HepG2 (cell line): Measurements from ENCODE around the gene BAHCC1. TPM values are rescaled to one million over a fixed set of nuclear protein-coding genes. Genes with fewer than 3 reads are reported as not detected.

Source experiments
- AHR ChIP-seq: IDR thresholded peaks from 2 replicates; pipeline ENCODE4 v1.6.1; 2018; ENCODE audit warnings: missing genetic modification reagents, missing compliant biosample characterization
- ATF1 ChIP-seq: IDR thresholded peaks from 2 replicates; pipeline ENCODE4 v1.6.1; 2016; ENCODE audit warnings: mild to moderate bottlenecking, control low read depth
- ATRX ChIP-seq: sonication (generic); formaldehyde crosslinking; IDR thresholded peaks from 2 replicates; pipeline ENCODE4 v1.4.0; 2020; ENCODE audit warnings: missing genetic modification reagents, borderline replicate concordance
- GATA4 ChIP-seq: sonication (generic); IDR thresholded peaks from 2 replicates; pipeline ENCODE4 v1.6.1; 2016; ENCODE audit warnings: antibody characterized with exemption, low read depth, borderline replicate concordance
- KDM1A ChIP-seq: IDR thresholded peaks from 2 replicates; pipeline ENCODE4 v1.6.1; 2016; ENCODE audit warnings: missing compliant biosample characterization
- KDM6A ChIP-seq: IDR thresholded peaks from 2 replicates; pipeline ENCODE4 v1.6.1; 2016; ENCODE audit warnings: low read depth
- MTF2 ChIP-seq: sonication (generic); formaldehyde crosslinking; IDR thresholded peaks from 2 replicates; pipeline ENCODE4 v1.5.0; 2020; ENCODE audit warnings: missing genetic modification reagents, borderline replicate concordance
- POLR2A ChIP-seq, 2 experiments: IDR thresholded peaks; 2 replicates each; pipeline ENCODE4 v1.6.1; 2011; ENCODE audit warnings: low read depth in 2 of 2, low read length in 2 of 2, mild to moderate bottlenecking in 1 of 2, moderate library complexity in 1 of 2; ENCODE audit not compliant: insufficient read depth in 1 of 2
- RBFOX2 ChIP-seq: fragments of 200-400 bp; formaldehyde crosslinking; IDR thresholded peaks from 2 replicates; pipeline ENCODE4 v1.6.1; 2017; ENCODE audit warnings: low read depth, mild to moderate bottlenecking, low read length
- TBX2 ChIP-seq: sonication (generic); formaldehyde crosslinking; IDR thresholded peaks from 2 replicates; pipeline ENCODE4 v1.5.0; 2020; ENCODE audit warnings: missing genetic modification reagents, mild to moderate bottlenecking, borderline replicate concordance
- XBP1 ChIP-seq: sonication (generic); formaldehyde crosslinking; IDR thresholded peaks from 2 replicates; pipeline ENCODE4 v1.5.0; 2020; ENCODE audit warnings: missing genetic modification reagents
- ZBTB42 ChIP-seq: sonication (generic); formaldehyde crosslinking; IDR thresholded peaks from 2 replicates; pipeline ENCODE4 v1.5.0; 2020; ENCODE audit warnings: mild to moderate bottlenecking, missing genetic modification reagents
- ZC3H13 ChIP-seq: sonication (generic); formaldehyde crosslinking; IDR thresholded peaks from 2 replicates; pipeline ENCODE4 v1.8.1; 2023; ENCODE audit warnings: mild to moderate bottlenecking, missing genetic modification reagents, moderate library complexity
- ZMYM4 ChIP-seq: sonication (generic); formaldehyde crosslinking; IDR thresholded peaks from 2 replicates; pipeline ENCODE4 v1.8.1; 2023; ENCODE audit warnings: mild to moderate bottlenecking, missing genetic modification reagents
- ZNF124 ChIP-seq: sonication (generic); formaldehyde crosslinking; IDR thresholded peaks from 2 replicates; pipeline ENCODE4 v1.4.0; 2020; ENCODE audit warnings: missing genetic modification reagents
- ZNF296 ChIP-seq: sonication (generic); formaldehyde crosslinking; conservative IDR thresholded peaks from 2 replicates; pipeline ENCODE4 v1.5.0; 2020; ENCODE audit warnings: mild to moderate bottlenecking, missing genetic modification reagents
- polyA plus RNA-seq, 8 experiments: library from polyadenylated mRNA; depleted of rRNA in 3 of 8; stranded (reverse) in 7 of 8; unstranded in 1 of 8; fragments of >200 nt; fragmentation: Illumina TruSeq in 4 of 8; extraction: Trizol in 4 of 8; gene quantifications; 2 replicates each; pipeline versions ENCODE4 v1.2.1 to v1.2.3, GENCODE V29; 2011 to 2016; ENCODE audit warnings: low read depth in 4 of 8, missing spikeins in 1 of 8, mixed read lengths in 1 of 8; ENCODE audit not compliant: insufficient read depth in 1 of 8
- total RNA-seq, 5 experiments: library from RNA; depleted of rRNA; stranded (reverse); fragments of >200 nt; fragmentation: Illumina TruSeq; extraction: Trizol; gene quantifications; 2 replicates each; pipeline ENCODE4 v1.2.3, GENCODE V29; 2016; ENCODE audit warnings: low read depth in 1 of 5
- TF ChIP-seq, protein P1 (sequence below): IDR thresholded peaks from 2 replicates; pipeline ENCODE4 v1.6.1; 2016; ENCODE audit warnings: mild to moderate bottlenecking, missing biosample characterization, missing genetic modification reagents
- TF ChIP-seq, protein P2 (sequence below): sonication (generic); formaldehyde crosslinking; IDR thresholded peaks from 2 replicates; pipeline ENCODE4 v1.8.1; 2023; ENCODE audit warnings: mild to moderate bottlenecking, missing genetic modification reagents
- TF ChIP-seq, protein P3 (sequence below), 2 experiments: sonication (generic) in 1 of 2; formaldehyde crosslinking in 1 of 2; IDR thresholded peaks; 2 replicates each; pipeline versions ENCODE4 v1.6.1 to v1.9.0; 2014 to 2022; ENCODE audit warnings: antibody characterized with exemption in 1 of 2, borderline replicate concordance in 1 of 2, inconsistent platforms in 1 of 2, low read depth in 1 of 2, missing genetic modification reagents in 1 of 2
- TF ChIP-seq, protein P4 (sequence below): sonication (generic); formaldehyde crosslinking; IDR thresholded peaks from 2 replicates; pipeline ENCODE4 v1.4.0; 2020; ENCODE audit warnings: low read depth, missing genetic modification reagents

The BAHCC1 gene
- total and polyA plus RNA-seq, 2 of the 13 experiments (the other 11 are each of a cell fraction or from before 2014, with no cell fraction given) = 1.4 to 1.7 TPM

DNA sequence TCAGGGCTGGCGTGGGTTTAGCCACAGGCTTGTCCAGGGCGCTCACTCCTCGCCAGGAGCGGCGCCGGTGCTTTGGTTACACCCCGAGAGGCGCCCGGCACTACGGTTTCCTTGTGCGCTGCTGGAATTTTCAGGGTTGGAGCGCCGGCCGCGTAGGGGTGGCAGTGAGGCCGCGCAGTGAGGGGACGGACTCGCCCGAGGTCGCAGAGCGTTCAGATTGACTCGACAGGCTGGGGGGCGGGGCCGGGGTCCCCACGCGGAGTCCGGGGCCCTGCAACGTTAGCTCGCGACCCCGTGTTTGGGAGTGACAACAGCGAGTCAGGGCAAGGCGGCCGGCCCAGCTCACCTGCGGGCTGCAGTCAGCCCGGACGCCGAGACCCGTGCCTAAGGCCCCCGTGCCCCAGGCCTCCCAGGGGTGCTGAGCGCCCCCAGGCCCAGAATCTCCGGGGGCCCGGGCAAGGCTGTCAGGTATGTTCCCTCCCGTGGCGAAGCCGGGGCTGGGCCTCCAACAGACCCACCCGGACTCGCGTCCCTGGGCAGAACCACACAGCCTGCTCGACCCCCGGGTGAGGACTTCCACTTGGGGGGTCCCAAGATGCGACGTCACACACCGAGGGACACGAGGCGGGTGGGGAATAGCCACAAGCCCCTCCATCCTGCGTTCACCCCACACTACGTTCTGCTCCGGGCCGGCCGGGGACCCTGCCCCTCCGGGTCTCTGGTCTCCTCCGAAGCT, 118.7 kb downstream of the BAHCC1 start (continued):
- TF ChIP-seq, protein P1, sequence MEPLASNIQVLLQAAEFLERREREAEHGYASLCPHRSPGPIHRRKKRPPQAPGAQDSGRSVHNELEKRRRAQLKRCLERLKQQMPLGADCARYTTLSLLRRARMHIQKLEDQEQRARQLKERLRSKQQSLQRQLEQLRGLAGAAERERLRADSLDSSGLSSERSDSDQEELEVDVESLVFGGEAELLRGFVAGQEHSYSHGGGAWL (CRISPR knock-in tag) = no peak
- TF ChIP-seq TBX2 (CRISPR knock-in tag) (peak; percentile 73), ATRX (CRISPR knock-in tag) (no peak), ZC3H13 (CRISPR knock-in tag) (peak; percentile 18; the same call in 1 of the 2 replicates), POLR2A (IDR thresholded peaks at IDR 0.05; ENCODE audit: insufficient read depth in 1 of 2, low read depth in 2 of 2, low read length in 2 of 2) (no peak; a peak in 1 of 4 replicates), AHR (no peak), ZNF124 (CRISPR knock-in tag) (no peak), XBP1 (CRISPR knock-in tag) (no peak), RBFOX2 (peak; percentile 30), ZMYM4 (no peak), MTF2 (CRISPR knock-in tag) (no peak), ZNF296 (no peak), KDM1A (CRISPR knock-in tag) (no peak), KDM6A (CRISPR knock-in tag) (no peak), ATF1 (CRISPR knock-in tag) (no peak), ZBTB42 (CRISPR knock-in tag) (no peak), GATA4 (no peak)
- TF ChIP-seq, protein P2, sequence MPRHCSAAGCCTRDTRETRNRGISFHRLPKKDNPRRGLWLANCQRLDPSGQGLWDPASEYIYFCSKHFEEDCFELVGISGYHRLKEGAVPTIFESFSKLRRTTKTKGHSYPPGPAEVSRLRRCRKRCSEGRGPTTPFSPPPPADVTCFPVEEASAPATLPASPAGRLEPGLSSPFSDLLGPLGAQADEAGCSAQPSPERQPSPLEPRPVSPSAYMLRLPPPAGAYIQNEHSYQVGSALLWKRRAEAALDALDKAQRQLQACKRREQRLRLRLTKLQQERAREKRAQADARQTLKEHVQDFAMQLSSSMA (CRISPR knock-in tag) = no peak; the same call in 1 of the 2 replicates
- TF ChIP-seq, protein P3, sequence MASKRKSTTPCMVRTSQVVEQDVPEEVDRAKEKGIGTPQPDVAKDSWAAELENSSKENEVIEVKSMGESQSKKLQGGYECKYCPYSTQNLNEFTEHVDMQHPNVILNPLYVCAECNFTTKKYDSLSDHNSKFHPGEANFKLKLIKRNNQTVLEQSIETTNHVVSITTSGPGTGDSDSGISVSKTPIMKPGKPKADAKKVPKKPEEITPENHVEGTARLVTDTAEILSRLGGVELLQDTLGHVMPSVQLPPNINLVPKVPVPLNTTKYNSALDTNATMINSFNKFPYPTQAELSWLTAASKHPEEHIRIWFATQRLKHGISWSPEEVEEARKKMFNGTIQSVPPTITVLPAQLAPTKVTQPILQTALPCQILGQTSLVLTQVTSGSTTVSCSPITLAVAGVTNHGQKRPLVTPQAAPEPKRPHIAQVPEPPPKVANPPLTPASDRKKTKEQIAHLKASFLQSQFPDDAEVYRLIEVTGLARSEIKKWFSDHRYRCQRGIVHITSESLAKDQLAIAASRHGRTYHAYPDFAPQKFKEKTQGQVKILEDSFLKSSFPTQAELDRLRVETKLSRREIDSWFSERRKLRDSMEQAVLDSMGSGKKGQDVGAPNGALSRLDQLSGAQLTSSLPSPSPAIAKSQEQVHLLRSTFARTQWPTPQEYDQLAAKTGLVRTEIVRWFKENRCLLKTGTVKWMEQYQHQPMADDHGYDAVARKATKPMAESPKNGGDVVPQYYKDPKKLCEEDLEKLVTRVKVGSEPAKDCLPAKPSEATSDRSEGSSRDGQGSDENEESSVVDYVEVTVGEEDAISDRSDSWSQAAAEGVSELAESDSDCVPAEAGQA (IDR thresholded peaks at IDR 0.05; ENCODE audit: low read depth) = no peak
- TF ChIP-seq, protein P3 (CRISPR knock-in tag; IDR thresholded peaks at IDR 0.05; ENCODE audit: borderline replicate concordance) = no peak
- TF ChIP-seq, protein P4, sequence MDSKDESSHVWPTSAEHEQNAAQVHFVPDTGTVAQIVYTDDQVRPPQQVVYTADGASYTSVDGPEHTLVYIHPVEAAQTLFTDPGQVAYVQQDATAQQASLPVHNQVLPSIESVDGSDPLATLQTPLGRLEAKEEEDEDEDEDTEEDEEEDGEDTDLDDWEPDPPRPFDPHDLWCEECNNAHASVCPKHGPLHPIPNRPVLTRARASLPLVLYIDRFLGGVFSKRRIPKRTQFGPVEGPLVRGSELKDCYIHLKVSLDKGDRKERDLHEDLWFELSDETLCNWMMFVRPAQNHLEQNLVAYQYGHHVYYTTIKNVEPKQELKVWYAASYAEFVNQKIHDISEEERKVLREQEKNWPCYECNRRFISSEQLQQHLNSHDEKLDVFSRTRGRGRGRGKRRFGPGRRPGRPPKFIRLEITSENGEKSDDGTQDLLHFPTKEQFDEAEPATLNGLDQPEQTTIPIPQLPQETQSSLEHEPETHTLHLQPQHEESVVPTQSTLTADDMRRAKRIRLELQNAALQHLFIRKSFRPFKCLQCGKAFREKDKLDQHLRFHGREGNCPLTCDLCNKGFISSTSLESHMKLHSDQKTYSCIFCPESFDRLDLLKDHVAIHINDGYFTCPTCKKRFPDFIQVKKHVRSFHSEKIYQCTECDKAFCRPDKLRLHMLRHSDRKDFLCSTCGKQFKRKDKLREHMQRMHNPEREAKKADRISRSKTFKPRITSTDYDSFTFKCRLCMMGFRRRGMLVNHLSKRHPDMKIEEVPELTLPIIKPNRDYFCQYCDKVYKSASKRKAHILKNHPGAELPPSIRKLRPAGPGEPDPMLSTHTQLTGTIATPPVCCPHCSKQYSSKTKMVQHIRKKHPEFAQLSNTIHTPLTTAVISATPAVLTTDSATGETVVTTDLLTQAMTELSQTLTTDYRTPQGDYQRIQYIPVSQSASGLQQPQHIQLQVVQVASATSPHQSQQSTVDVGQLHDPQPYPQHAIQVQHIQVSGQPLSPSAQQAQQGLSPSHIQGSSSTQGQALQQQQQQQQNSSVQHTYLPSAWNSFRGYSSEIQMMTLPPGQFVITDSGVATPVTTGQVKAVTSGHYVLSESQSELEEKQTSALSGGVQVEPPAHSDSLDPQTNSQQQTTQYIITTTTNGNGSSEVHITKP = peak; percentile 44; the same call in 1 of the 2 replicates
